K562 (cell line): ENCODE measurements around the gene PRRT1. TPM values are rescaled to one million over a fixed set of nuclear protein-coding genes. Genes with fewer than 3 reads are reported as not detected.

Experiments
- BDP1 ChIP-seq: IDR thresholded peaks from 3 replicates; pipeline ENCODE4 v1.6.1; 2011; ENCODE audit not compliant: insufficient read length, insufficient read depth
- E2F6 ChIP-seq, 2 experiments: IDR thresholded peaks; 2 replicates each; pipeline ENCODE4 v1.6.1; 2011; ENCODE audit warnings: borderline replicate concordance in 1 of 2, control low read depth in 1 of 2, low read depth in 1 of 2, low read length in 1 of 2, mild to moderate bottlenecking in 1 of 2, mixed read lengths in 1 of 2, moderate library complexity in 1 of 2; ENCODE audit not compliant: insufficient read depth in 1 of 2, insufficient read length in 1 of 2, poor library complexity in 1 of 2, severe bottlenecking in 1 of 2; ENCODE audit errors: extremely low read depth in 1 of 2
- ETS1 ChIP-seq: conservative IDR thresholded peaks from 2 replicates; pipeline ENCODE4 v1.6.1; 2011; ENCODE audit warnings: low read depth, mild to moderate bottlenecking, low read length; ENCODE audit not compliant: control insufficient read depth
- GABPB1 ChIP-seq: sonication (generic); formaldehyde crosslinking; IDR thresholded peaks from 2 replicates; pipeline ENCODE4 v1.8.0; 2022; ENCODE audit warnings: mild to moderate bottlenecking, missing genetic modification reagents
- GTF2F1 ChIP-seq: IDR thresholded peaks from 2 replicates; pipeline ENCODE4 v1.6.1; 2011; ENCODE audit warnings: low read depth, low read length, improper control_type of control experiment
- POLR3G ChIP-seq: IDR thresholded peaks from 2 replicates; pipeline ENCODE4 v1.6.1; 2011; ENCODE audit not compliant: insufficient read length, insufficient replicate concordance; ENCODE audit errors: extremely low read depth
- THRAP3 ChIP-seq: fragments of 450-650 bp; IDR thresholded peaks from 2 replicates; pipeline ENCODE4 v1.6.1; 2016; ENCODE audit warnings: mild to moderate bottlenecking, inconsistent platforms, borderline replicate concordance
- XRCC5 ChIP-seq: fragments of 200-400 bp; formaldehyde crosslinking; IDR thresholded peaks from 2 replicates; pipeline ENCODE4 v1.6.1; 2017; ENCODE audit warnings: low read depth, mild to moderate bottlenecking, low read length
- ZBTB2 ChIP-seq: fragments of 450-650 bp; IDR thresholded peaks from 2 replicates; pipeline ENCODE4 v1.6.1; 2016; ENCODE audit warnings: antibody characterized with exemption
- ZBTB40 ChIP-seq, 2 experiments: fragments of 450-650 bp in 1 of 2; sonication (generic) in 1 of 2; formaldehyde crosslinking in 1 of 2; IDR thresholded peaks; 2 replicates each; pipeline versions ENCODE4 v1.7.1 to v1.9.0; 2016 to 2022; ENCODE audit warnings: inconsistent platforms in 1 of 2, mild to moderate bottlenecking in 1 of 2, missing genetic modification reagents in 1 of 2
- ZFP36 ChIP-seq: fragments of 150-350 bp; IDR thresholded peaks from 2 replicates; pipeline ENCODE4 v1.6.1; 2018; ENCODE audit warnings: low read length, low read depth; ENCODE audit not compliant: partially characterized antibody
- ZNF280B ChIP-seq: fragments of 250-450 bp; sonication (Bioruptor Pico); IDR thresholded peaks from 2 replicates; pipeline ENCODE4 v1.5.1; 2021; ENCODE audit warnings: mild to moderate bottlenecking
- ZNF324 ChIP-seq: fragments of 250-450 bp; sonication (Bioruptor Pico); IDR thresholded peaks from 2 replicates; pipeline ENCODE4 v1.4.0; 2020; ENCODE audit warnings: mild to moderate bottlenecking
- polyA plus RNA-seq, 8 experiments: library from polyadenylated mRNA; depleted of rRNA in 4 of 8; stranded (reverse) in 5 of 8; unstranded in 3 of 8; fragments of >200 nt; fragmentation: Nextera tagmentation in 2 of 8; fragmentation: Illumina TruSeq in 1 of 8; extraction: Ambion mirVana in 2 of 8; extraction: Trizol in 1 of 8; gene quantifications; 2 replicates each; pipeline versions ENCODE4 v1.2.1 to v1.2.3, GENCODE V29; 2011 to 2014; ENCODE audit warnings: inconsistent platforms in 1 of 8, missing spikeins in 1 of 8
- total RNA-seq, 7 experiments: library from RNA; depleted of rRNA in 6 of 7; stranded (reverse); fragments of >200 nt in 6 of 7; fragmentation: Illumina TruSeq in 2 of 7; extraction: Trizol in 2 of 7; gene quantifications; 2 replicates each; pipeline versions ENCODE4 v1.2.1 to v1.2.3, GENCODE V29; 2011 to 2021; ENCODE audit warnings: low replicate concordance in 1 of 7

PRRT1 gene
- total and polyA plus RNA-seq, 9 of the 15 experiments (the other 6 are each of a cell fraction or from before 2014, with no cell fraction given), result 0.14 to 3.5 (median 0.41) TPM

- TF ChIP-seq ZBTB40 (IDR thresholded peaks at IDR 0.05), result no peak
- no peak for TF ChIP-seq ZBTB40 (CRISPR knock-in tag; IDR thresholded peaks at IDR 0.05)
- TF ChIP-seq ZBTB2, result peak; percentile 40; the same call in 1 of the 2 replicates
- peak; percentile 85; the same call in 1 of the 2 replicates for TF ChIP-seq GABPB1 (CRISPR knock-in tag)
- no peak for TF ChIP-seq XRCC5
- no peak for TF ChIP-seq THRAP3
- TF ChIP-seq ZFP36, result no peak
- TF ChIP-seq POLR3G, result no peak
- TF ChIP-seq ZNF280B (CRISPR knock-in tag), result no peak
- TF ChIP-seq GTF2F1, result no peak
- no peak for TF ChIP-seq E2F6 (IDR thresholded peaks at IDR 0.05; ENCODE audit: borderline replicate concordance in 1 of 2, extremely low read depth in 1 of 2, insufficient read depth in 1 of 2, insufficient read length in 1 of 2, low read depth in 1 of 2, low read length in 1 of 2, poor library complexity in 1 of 2, severe bottlenecking in 1 of 2)
- no peak for TF ChIP-seq BDP1
- TF ChIP-seq ZNF324 (CRISPR knock-in tag), result no peak
- no peak for TF ChIP-seq ETS1
Measured at GRCh38 chr6:32195652-32195901, 43.8 kb upstream of the PRRT1 start (continued).
